ENCODE measurements around the gene TMEM232.
A peak's percentile ranks its signal among the peaks of the same experiment; 100 is the strongest.

Gene TMEM232

GRCh38 chr5:110514030-110514429, 212.4 kb downstream of the TMEM232 start:
- no peak for TF ChIP-seq CTCF (IDR thresholded peaks at IDR 0.05)

GRCh38 chr5:110512266-110512665, 214.2 kb downstream of the TMEM232 start:
- no peak for TF ChIP-seq CTCF (IDR thresholded peaks at IDR 0.05)

GRCh38 chr5:110510146-110510545, 216.3 kb downstream of the TMEM232 start:
- TF ChIP-seq CTCF (IDR thresholded peaks at IDR 0.05), result no peak

- TF ChIP-seq CTCF (IDR thresholded peaks at IDR 0.05), result no peak
Observed at GRCh38 chr5:110507972-110508371, 218.5 kb downstream of the TMEM232 start.

GRCh38 chr5:110506378-110506777, 220.1 kb downstream of the TMEM232 start:
- no peak for TF ChIP-seq CTCF (IDR thresholded peaks at IDR 0.05)

- TF ChIP-seq CTCF (IDR thresholded peaks at IDR 0.05), result peak; percentile 45
Observed at GRCh38 chr5:110496276-110496675, 230.2 kb downstream of the TMEM232 start.

GRCh38 chr5:110492446-110492845, 234.0 kb downstream of the TMEM232 start:
- no peak for TF ChIP-seq CTCF (IDR thresholded peaks at IDR 0.05)

- TF ChIP-seq CTCF (IDR thresholded peaks at IDR 0.05), result no peak
Observed at GRCh38 chr5:110478895-110479294, 247.6 kb downstream of the TMEM232 start.
